ENCODE results near the gene TNP1.

DNA sequence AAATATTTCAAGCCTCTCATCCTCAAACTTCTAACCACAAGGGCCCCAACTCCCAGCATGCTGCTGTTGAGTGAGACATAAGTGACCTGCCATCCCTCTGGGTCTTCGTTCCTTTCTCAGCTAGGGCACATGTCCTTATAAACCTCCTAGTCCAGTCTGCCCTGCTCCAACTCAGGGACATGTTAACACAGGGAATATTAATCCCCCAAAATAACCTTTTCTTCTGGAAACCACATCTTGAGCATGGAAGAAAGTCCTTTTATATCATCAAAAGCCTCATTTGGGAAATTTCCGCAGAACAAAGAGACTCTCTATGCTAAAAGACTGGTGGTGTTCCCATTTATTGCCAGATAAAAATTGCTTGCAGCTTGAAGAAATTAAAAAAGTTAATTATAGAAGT is 14.4 kb downstream of the TNP1 start:
- TF ChIP-seq, protein P1, sequence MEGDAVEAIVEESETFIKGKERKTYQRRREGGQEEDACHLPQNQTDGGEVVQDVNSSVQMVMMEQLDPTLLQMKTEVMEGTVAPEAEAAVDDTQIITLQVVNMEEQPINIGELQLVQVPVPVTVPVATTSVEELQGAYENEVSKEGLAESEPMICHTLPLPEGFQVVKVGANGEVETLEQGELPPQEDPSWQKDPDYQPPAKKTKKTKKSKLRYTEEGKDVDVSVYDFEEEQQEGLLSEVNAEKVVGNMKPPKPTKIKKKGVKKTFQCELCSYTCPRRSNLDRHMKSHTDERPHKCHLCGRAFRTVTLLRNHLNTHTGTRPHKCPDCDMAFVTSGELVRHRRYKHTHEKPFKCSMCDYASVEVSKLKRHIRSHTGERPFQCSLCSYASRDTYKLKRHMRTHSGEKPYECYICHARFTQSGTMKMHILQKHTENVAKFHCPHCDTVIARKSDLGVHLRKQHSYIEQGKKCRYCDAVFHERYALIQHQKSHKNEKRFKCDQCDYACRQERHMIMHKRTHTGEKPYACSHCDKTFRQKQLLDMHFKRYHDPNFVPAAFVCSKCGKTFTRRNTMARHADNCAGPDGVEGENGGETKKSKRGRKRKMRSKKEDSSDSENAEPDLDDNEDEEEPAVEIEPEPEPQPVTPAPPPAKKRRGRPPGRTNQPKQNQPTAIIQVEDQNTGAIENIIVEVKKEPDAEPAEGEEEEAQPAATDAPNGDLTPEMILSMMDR (IDR thresholded peaks at IDR 0.05) = no peak
- TF ChIP-seq POLR2A (IDR thresholded peaks at IDR 0.05) = no peak

All from testis (tissue), 2 donors.